Superior temporal gyrus (tissue), 1 donor: Measurements from ENCODE around the gene SKP1.

Experiments used
- DNase-seq: peaks from one replicate; pipeline ENCODE4 v3.0.0-alpha.2; 2016; ENCODE audit errors: extremely low spot score

Gene SKP1

DNA sequence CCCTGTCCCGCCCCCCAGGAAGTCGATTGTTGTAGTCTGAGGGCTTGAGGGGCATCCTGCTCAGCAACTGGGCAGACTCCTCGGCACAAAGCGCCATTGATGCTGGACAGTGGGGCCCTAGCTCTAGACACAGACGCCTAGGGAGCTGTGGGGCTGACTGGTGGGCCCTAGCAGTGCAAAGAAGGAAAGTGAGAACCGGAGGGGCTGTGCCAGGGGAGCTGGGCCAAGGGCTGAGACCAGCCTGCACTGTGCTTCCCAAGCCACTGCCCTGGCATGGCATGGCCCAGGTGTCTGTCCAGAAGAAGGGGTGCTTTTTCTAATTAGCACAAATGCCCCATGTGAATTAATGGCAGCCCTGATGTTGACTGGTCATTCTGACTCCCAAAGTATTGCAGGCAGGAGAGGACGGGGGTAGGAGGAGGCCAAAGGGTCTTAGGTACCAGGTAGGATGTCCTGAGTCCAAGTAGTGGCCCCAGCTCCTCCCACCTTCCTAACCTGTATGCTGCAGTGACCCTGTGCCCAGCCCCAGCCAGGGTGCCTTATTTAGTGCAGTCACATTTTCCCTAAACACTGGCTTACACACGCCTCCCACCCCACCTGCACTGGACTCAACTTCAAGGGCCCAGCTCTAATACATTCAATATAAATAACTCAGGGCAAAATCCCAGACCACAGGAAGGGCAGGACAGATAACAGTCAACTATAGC, 46.4 kb downstream of the SKP1 start:
- no peak for DNase-seq

DNA sequence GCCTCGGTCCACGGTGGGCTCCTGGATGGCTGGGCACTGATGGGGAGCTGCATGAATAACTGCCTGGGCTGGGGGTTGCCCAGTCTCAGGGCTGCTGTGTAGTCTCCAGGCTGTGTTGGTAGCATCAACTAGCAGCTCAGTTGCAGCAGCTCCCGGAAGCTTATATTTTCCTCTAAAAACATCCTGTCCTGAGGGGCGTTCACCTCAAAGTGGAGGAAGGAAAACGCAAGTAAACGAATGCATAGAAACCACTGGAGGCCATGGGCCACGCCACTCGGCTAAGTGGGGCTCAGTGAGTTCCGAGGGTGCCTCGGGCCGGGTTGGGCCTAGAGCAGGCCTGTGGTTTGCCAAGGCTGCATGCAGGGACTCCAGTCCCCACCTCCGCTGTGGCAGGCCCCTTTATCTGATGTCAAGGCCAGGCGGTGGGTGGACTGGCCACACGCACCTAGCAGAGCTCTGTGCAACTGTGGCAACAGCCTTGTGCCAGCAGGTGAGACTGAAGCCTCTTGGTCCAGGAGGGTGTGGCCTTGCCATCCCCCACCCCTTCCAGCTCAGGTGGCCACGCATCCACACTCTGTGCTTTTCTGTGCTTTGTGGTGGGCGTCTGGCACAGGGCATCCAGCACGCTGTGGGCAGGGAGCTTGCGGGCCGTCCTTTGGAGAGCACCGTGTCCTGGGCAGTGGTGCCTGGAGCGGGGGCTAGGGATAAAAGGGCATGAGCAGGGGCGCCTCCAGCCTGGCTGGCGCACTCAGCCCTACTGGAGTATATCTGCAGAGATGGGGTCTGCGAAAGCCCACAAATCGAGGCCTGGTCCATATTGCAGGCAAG, 47.1 kb downstream of the SKP1 start:
- no peak for DNase-seq

- DNase-seq: no peak
Observed at GRCh38 chr5:134128648-134128995, 48.1 kb downstream of the SKP1 start.

- no peak for DNase-seq
Observed at GRCh38 chr5:134127988-134128647, 48.6 kb downstream of the SKP1 start.

DNA sequence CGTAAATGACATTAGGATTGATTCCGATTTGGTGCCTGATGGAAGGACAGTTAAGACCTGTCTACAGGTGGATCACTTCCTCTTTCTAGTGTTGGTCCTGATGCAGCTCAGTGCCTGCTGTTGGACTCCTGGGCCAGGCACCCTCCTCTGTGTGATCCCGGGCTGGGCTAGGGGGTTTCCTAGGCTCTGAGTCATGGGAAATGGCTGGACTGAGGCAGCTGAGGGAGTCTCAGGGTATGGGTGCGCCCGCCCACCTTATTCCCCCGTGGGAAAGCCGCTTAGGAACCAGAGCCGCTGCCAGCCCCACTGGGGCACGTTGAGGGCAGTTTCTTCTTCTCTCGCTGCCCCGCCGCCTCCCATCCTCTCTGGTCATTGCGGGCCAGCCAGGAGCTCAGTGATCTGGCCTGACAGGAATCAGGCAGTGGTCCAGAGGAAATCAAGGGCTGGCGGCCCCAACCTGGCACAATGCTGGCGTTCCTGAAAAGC, 49.3 kb downstream of the SKP1 start:
- no peak for DNase-seq

- peak; percentile 35 for DNase-seq
Observed at GRCh38 chr5:134125039-134126015, 51.4 kb downstream of the SKP1 start.

DNA sequence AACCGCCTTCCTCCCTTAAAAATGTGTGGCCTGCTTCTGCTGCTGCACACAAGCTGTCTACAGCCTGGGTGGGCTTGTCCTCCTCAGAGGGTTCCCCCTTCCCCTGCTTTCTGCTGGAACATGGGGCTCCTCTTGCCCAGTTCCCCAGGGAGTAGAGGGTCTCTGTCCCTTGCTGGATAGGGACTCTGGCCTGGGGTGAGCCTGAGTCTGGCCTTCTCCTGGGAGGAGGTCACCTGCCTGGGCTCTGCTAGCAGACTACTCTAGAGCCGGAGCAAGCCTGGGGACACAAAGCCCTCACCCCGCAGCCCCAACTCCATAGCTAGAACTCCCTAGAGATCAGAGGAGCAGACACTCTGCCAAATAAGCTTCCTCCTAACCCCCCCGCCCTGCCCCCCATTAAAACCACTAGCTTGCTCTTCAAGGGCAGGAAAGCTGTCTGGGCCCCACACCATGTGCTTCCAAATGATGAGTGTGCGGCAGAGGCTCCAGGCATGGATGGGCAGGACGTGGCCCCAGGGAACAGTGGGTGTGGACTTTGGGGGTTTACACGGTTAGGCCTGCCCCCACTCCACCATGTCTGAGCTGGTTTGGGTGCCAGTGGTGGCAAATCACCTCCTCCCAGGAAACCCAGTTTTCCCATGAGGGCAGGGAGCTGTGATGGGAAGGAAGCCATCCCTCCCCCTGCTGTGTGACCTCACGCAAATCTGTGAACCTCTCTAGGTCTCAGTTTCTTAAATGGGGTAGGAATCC, 52.3 kb downstream of the SKP1 start:
- DNase-seq: no peak

DNA sequence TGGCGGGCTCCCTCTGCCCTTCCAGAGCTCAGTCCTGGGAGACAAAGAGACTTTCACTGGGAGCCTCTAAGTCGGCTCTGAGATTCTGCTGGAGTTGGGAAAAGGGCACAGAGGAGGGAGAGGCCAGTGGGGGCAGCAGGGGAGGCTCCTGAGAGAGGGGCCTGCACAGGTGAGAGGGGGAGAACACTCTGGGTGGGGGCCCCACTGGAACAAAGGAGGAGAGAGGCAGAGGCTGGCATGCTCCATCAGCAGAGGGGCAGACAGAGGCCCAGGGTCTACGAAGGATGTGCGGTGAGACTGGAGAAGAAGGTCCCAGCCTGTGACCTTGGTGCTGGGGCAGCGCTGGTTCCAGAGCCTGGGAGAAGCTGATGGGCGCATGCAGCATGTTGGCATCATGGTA, 53.4 kb downstream of the SKP1 start:
- DNase-seq: no peak

GRCh38 chr5:134122530-134122929, 54.2 kb downstream of the SKP1 start:
- no peak for DNase-seq

GRCh38 chr5:134120386-134121138, 56.2 kb downstream of the SKP1 start:
- DNase-seq: no peak

DNA sequence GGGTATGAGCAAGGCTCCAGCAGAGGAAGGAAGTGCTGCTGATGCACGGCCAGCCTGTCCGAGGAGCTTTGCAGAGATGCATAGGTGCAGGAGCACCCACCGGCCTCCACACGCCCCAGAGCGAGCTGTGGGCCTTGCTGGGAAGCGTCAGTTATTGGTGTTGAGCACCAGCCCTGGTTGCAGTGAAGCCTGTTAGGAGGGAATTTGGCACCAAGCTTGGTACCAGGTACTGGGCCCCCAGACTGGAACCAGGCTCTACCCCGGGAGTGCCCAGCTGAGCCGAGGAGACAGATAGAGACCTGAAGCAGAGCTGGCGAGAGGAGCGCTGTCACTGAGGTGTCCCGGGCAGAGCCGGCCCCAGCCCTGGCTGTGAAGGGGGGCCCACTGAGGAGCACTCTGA, 57.0 kb downstream of the SKP1 start:
- no peak for DNase-seq

- DNase-seq: no peak
Observed at GRCh38 chr5:134118212-134118835, 58.4 kb downstream of the SKP1 start.

DNA sequence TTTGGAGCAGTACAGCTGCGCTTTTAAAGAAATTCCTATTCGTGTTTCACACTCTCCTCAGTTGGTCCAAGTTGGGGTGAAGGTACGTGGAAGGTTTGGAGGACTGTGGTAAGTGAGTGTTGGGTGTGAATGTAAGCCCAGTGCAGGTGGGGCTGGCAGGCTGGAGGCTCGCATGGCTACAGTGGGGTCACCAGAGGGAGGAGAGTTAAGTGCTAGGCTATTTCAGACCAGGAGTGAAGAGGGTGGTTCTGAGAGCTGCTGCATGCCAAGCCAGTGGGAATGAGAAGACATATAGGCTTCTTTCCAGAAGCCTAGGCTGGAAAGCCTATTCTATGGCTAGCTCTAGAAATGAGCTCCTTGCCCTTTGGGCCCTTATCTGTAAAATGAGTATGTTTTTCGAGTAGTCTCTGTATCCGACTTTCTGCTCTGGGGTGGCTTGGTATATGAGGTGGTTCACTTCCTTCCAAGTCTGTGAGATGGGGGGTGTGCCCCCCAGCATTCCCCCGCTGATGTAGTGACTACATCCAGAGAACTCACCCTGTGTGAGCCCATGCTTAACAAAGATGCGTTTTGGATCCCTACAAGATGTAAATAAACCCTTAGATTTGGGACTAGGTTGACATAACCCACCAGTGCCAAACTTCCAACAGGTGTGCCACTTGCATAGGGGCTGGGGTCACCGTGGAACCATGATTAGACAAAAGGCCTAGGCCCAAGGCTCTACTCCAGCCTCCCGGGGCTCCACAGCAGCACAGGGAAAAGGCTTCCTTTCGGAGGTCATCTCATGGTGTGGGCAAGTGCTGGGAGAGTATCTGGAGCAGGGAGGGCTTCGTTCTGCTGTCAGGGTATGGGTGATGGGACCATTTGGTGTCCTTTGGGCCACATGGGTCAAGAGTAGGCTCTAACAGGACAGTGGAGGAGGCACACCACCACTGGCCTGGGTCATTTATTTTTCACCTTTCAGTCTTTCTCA, 59.7 kb downstream of the SKP1 start:
- DNase-seq: no peak

- DNase-seq: no peak
Observed at GRCh38 chr5:134116286-134116685, 60.5 kb downstream of the SKP1 start.

DNA sequence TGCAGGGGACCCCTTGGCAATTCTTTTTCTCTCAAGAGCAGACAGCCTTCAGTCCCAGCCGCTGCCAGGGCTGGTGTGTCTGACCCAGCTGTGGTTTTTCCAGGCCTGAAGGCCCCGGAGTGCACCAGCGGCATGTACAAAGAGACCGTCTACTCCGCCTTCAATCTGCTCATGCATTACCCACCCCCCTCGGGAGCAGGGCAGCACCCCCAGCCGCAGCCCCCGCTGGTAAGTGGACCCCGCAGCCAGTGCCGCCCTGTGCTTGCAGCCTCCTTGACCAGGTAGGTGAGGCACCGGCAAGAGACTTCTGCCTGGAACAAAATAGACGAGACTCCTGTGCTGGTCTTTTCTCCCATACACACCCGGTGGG, 61.0 kb downstream of the SKP1 start:
- no peak for DNase-seq

DNA sequence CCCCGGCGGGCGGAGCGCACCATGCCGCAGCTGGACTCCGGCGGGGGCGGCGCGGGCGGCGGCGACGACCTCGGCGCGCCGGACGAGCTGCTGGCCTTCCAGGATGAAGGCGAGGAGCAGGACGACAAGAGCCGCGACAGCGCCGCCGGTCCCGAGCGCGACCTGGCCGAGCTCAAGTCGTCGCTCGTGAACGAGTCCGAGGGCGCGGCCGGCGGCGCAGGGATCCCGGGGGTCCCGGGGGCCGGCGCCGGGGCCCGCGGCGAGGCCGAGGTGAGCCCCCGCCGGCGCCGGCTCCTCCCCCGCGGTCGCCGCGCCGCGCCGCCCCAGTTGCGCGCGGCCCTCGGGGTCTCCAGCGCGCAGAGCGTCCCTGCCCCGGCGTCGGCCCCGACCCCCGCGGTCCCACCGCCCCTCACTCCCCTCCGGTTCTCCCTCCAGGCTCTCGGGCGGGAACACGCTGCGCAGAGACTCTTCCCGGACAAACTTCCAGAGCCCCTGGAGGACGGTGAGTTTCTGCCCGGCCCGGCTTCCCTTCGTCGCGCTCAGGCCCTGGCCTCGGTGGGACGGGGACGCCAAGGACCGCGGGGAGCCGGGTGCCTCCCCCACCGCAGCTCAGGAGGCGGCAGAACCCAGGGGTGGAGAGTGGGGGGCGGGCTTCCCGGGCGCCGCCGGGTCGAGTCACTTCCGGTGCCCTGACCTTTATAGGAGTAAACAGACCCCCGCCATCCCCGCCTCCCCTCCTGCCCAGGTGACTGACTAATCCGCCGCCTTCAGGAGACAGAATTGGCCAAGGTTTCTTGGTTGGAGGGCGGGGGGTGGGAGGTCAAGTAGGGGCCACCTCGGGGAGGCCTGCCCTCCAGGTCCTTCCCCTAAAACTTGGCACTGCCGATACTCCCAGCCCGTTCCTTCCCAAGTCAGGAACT, 61.6 kb downstream of the SKP1 start:
- DNase-seq: no peak
